GM19023 (cell line): ENCODE data around the gene GOLT1A.
"Not testable (repeated sequence)": the region's sequence is repeated elsewhere in the genome, so short reads cannot be mapped to it uniquely, and the experiment has no call there.

Source experiments
- ATAC-seq: cut with Tn5 transposase; IDR thresholded peaks from one replicate; pipeline ENCODE4 v1.9.1; 2021; ENCODE audit warnings: mild to moderate bottlenecking, moderate library complexity; ENCODE audit not compliant: unreplicated experiment

Gene GOLT1A

DNA sequence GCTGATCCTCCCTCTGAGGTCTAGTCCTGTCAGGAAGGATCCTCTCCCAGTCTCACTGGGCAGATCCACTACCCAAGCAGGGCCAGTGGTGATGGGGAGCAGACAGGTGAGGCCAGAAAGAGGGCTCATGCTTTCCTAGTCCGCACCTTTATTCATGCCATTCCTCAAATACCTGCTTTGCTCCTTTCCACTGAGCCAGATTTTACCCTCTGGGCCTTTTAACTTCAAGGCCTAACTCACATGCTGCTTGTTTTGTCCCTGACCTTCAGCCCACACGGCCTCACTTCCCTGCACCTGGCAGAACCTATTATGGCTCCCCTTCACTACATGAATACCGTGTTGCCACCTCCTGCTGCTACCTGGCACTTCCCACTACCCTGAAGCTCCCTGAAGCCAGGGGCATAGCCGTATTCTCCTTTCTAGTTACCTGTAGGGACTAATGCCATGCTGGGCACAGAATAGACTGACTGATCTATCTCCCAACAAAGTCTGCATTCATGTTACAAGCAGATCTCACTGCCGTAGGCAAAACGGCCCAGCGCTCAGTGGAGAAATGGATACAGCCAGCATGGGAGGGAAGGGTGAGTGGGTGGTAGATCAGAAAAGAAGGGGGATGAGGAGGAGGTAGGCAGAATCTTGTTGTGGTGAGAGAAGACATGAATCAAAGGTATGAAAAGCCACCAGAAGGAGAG lies 36.1 kb upstream of the GOLT1A start:
- no peak for ATAC-seq

DNA sequence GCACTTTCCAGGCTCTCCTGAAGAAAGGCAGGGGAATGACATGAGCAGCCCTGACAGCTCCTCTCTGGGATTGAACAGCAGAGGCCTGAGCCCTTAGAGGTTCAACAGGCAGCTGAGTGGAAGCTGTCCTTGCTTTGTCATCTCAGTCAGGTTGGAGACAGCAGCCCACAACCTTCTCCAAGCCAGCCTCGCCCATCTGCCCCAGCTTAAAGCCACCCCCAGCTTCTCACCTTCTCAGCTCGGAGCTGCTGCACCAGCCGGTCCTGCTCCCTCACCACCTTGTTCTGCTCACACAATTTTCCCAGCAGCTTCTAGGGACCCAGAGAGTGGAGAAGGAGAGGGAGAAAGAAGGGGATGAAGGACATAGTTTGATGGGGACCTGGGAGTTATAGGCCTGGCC lies 35.2 kb upstream of the GOLT1A start:
- ATAC-seq: no peak

DNA sequence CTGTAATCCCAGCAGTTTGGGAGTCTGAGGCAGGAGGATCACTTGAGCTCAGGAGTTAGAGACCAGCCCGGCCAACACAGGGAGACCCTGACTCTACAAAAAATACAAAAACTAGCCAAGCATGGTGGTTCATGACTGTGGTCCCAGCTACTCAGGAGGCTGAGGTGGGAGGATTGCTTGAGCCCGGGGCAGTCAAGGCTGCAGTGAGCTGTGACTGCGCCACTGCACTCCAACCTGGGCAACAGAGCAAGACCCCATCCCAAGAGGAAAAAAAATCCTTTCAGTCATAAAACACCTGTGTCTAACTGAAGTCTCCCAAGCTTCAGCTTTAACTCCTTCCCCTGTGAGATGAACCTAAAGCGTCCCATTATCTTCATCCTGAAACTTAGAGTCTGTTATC lies 33.1 kb upstream of the GOLT1A start:
- no peak for ATAC-seq

DNA sequence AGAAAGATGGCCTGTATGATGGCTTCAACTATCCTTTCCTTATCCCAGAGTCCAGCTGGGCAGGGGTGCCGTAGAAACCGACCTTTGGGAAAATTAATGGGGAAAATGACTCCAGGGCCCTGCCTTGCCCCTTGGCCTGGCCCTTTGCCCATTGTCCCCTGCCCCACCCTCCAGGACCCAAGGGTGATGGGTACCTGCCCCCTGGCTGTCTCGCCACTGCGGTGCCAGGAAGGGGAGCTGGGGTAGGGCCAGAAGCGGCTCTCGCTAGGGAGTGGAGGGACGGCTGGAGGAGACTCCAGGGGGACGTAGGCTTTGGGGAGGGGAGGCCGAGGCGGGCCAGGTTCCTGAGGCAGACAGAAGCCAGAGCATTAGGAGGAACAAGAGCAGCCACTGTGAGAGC lies 29.1 kb upstream of the GOLT1A start:
- no peak for ATAC-seq

DNA sequence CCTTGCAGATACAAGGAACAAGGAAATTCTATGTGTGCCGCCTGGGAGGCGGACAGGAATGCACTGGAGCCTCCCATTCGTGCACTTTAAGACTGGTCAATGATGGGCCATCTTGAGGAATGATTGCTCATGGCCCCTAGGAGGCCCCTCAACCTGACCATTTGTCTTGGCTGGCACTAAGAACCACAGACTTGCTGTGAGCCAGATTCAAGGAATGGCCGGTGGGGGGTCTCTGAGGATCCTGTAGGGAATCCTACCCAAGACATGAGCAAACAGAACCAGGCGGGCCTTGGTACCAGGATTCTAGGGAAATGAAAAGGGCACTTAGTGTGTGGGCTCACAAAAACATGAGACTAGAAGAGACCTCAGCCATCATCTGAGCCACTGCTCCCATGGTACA lies 28.1 kb upstream of the GOLT1A start:
- ATAC-seq: no peak

DNA sequence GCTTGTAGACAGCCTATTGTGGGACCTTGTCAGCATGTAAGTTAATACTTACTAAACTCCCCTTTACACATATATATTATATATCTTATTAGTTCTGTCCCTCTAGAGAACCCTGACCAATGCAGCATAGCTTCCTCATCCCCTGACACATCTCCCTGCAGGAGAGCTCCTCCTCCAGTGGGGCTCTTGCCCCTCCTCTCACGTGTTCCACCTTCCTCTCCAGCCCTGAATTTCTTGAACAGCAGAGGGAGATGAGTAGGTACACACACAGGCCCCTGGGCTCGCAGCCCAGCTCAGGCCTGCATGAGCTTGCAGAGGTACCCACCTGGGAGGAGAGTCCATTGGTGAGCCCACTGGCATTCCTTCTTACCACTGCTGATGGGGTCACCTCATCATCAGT lies 27.3 kb upstream of the GOLT1A start:
- no peak for ATAC-seq

DNA sequence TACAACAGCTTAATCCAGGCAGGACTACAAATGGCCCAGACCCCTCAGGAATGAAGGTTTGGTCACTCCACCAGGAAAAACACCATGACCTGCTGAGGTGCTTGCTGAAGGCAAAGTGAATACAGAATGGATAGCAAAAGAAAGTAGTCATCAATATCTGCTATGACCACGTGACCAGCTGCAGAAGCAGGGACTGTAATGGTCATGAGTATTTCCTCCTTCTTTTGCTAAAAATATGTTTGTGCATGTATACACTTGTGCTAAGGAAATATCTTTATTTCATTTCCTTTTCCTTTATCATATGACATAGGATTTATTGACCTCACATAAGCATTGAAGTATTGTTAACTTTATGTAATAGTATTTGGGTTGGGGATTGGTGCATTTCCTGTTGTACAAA lies 26.4 kb upstream of the GOLT1A start:
- no peak for ATAC-seq

DNA sequence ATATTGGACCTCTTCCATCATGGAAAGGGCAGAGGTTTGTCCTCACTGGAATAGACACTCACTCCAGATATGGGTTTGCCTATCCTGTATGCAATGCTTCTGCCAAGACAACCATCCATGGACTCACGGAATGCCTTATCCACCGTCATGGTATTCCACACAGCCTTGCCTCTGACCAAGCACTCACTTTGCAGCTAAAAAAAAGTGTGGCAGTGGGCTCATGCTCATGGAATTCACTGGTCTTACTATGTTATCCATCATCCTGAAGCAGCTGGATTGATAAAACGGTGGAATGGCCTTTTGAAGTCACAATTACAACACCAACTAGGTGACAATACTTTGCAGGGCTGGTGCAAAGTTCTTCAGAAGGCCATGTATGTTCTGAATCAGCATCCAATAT lies 25.6 kb upstream of the GOLT1A start:
- ATAC-seq: not testable (repeated sequence)

DNA sequence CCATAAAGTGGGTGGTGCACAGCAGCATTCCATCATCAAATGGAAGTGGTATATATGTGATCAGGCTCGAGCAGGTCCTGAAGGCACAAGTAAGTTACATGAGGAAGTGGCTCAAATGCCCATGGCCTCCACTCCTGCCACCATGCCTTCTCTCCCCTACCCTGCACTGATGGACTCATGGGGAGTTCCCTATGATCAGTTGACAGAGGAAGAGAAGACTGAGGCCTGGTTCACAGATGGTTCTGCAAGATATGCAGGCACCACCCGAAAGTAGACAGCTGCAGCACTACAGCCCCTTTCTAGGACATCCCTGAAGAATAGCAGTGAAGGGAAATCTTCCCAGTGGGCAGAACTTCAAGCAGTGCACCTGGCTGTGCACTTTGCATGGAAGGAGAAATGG lies 24.7 kb upstream of the GOLT1A start:
- ATAC-seq: not testable (repeated sequence)

DNA sequence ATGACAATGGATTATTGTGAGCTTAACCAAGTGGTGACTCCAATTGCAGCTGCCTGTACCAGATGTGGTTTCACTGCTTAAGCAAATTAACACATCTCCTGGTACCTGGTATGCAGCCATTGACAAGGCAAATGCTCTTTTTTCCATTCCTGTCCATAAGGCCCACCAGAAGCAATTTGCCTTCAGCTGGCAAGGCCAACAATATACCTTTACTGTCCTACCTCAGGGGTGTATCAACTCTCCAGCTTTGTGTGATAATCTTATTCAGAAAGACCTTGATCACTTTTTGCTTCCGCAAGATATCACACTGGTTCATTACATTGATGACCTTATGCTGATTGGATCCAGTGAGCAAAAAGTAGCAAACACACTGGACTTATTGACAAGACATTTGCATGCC lies 23.7 kb upstream of the GOLT1A start:
- not testable (repeated sequence) for ATAC-seq

DNA sequence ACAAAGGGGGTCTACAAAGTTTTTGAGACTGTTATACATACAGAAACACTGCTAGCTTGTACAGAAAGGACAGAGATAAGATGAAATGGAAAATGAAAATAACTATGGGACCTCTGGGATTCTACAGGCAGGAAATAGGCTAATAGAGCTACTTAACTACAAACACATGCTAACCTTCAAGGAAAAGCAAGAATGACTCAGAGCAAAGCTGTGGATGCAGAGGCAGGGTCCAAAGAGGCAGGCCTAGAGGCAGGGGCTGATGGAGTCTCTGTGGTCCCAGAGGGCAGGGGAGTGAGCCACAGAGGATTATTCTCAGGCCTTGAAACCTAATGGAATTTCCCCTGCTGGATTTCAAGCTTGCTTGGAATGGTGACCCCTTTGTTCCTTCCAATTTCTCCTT lies 18.7 kb upstream of the GOLT1A start:
- ATAC-seq: no peak

DNA sequence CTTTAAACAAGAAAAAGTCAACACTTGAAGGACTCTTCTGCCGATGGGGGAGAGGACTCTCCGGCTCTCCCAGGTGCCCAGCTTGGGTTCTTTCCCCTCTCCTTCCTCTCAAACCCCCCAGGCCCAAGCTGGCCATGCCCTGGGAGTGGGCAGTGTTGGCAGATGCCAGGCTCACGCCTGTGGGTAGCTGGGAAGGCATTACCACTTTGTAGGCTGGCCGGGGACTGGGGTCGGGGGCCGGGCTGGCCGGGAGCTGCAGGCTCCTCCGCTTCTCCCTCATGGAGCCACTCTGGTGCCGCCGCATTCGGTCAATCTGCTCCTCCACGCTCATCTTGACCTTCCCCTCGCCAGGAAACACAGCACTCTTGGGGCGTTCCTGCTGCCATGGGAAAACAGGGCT lies 16.4 kb upstream of the GOLT1A start:
- no peak for ATAC-seq

DNA sequence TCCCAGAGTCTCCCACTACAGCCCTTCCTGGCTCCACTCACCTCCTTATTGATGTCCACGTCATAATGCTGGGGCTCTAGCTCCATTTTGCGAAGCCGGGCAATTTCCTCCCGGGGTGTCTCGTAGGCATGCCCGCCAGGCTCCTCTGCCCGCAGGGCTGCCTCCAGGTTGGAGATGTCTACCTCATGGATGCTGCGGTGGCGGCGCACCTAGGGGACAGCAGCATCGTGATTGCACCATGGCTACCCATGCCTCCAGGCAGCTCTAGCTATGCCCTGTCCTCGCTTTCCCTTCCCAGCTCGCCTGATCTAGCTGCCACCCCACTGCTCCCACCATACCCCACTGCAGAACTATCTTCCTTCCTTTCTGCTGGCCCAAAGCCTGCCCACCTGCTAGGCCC lies 15.1 kb upstream of the GOLT1A start:
- no peak for ATAC-seq

DNA sequence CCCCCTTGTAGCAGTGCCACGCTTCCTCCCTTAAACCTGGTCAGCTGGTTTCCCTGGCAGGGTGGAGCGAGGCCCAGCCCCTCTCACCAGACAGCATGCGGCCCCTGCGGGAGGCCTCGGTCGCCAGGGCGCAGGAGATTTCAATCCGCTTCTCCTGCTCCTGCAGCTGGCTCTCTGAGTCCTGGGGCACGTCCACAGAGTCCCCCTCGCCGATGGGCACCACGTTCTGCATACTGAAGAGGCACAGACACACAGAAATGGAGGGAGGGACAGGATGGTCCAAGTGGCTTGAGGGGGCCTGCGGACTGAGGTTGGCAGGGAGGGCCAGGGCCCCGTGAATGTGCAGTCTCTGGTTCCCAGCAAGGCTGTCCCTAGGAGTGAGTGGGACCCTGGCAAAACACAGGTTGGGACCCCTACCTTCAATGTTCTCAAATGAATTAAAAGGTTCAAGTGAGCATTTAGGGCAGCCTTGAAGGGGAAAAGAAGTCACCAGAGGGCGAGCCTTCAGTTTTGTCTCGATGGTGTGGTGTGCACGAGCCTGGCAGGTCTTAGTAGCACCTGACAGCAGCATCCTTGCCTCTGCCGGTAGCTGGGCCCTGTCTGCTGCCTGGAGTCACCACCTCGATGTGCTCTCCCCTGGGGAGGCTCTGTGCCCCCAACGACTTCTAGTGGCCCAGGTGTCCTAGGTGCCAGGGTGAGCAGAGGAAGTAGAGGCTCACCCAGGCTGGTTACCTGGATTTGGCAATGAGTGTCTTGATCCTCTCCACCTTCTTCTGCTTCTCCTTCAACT lies 14.4 kb upstream of the GOLT1A start:
- no peak for ATAC-seq

DNA sequence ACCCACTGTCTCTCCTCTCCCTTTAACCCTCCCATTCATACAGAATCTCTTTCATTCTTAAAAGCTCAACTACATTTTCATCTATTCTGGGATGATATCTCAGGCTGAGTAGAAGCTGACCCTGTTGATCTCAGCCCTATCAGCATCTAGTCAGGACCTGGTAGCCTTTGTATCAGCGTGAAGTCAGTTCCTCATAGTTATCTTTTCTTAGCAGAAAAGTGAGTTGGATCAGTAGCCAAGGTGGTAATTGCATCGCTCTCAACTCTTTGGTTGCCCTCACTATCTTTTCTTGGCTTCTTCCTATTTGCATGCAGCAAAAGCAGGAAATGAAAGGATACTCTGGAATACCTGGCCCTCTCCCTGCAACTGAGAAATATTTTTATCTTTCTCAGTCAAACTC lies 13.6 kb upstream of the GOLT1A start:
- no peak for ATAC-seq

DNA sequence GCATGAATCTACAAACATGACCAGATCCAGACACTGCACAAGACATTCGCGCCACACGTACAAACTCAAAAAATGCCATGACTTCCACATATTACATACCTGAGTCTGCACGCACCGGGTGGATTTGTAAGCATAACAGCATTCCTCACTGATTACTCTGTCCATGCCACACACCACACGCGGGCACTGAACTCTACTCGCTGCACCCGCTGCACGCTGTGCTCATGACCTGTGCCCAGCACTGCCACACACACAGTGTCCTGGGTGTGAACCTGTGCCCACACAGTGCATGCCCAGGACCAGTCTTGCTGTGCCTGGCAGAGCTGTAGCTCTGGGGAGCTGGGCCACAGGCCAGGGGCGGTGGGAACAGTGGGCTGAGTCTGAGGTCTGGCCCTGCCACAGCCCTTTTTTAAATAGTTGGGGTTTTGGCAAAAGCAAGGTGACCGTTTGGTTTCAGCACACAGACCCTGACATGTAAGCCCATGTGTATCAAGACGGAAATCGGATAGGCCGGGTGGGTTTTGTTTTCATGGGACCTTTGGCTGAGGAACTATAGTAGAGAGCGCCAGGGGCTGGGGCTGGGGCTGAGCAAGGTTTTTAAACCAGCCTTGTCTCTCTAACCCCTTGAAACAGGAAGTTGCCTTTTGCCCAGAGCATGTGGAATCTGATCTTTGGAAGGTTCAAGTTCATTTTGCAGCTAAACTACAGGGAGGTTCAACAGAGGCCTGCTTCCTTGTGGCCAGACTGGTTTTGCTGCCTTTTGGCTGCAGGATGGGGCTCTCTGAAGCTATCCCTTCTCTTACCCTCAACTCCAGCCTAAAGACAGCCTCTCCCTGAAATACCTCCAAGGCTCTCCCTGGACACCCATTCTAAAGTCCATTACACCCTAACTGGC lies 12.3 kb upstream of the GOLT1A start:
- ATAC-seq: no peak

DNA sequence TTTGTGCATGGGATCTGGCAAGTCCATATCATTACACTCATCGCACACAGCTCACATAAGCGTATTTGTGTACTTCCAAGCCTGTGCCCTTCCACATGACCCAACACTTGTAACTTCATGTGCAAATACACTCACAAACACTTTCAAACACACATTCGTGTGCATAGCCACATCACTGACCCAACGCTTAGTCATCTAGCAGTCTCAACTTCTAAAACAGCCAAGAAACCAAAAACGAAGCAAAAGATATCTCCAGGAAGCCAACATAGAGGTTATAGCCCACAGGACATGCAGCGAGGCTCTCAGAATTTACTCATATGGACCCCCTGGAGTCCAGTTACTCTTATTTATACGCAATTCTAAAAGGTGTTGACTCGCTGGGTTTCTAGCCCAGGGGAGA lies 10.9 kb upstream of the GOLT1A start:
- no peak for ATAC-seq

DNA sequence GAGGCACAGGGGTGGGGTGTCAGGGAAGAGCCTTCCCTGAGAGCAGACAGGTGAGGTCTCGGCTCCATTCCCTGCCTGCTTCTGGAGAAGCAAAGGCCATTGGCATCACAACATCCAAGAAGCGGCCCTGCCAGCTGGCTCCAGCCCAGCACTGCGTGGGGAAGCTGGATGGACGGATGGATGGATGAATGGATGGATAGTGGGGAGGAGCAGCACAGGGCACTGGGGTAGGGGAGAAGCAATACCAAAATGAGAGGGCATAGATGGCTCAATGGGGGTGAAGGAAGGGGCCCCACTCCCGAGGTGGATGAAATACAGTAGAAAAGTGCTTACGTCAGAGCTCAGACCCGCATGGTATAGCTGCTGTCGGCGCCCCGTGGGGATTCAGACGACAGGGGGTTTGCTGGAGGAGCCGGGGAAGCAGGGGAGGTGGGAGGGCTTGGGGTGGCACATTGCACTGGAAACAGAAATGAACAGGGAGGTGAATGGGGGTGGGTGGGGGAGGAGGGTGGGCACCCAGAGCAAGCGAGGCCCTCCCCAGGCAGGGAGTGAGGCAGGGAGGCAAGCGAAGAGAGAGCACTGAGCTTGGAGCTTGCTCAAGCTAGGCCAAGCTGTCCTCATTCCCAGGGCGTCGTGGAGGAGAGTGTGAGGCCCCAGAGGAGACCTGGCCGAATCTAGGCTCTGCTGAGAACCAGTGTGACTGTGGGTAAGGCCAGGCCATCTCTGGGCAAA lies 9.5 kb upstream of the GOLT1A start:
- ATAC-seq: no peak

DNA sequence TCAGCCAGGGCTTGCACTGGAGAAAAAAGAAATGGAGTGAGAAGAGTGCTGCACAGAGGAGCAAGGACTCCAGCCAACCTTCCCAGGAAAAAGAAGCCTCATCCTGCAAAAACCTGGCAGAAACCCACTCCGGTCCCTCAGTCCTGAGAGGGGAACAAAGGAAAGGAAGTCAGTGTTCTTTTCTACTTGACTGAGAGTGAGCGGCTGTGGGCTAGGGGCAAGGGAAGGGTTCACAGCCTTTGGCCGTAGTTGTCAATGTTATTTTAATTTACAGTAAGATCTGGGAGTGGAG lies 8.9 kb upstream of the GOLT1A start:
- ATAC-seq: no peak

DNA sequence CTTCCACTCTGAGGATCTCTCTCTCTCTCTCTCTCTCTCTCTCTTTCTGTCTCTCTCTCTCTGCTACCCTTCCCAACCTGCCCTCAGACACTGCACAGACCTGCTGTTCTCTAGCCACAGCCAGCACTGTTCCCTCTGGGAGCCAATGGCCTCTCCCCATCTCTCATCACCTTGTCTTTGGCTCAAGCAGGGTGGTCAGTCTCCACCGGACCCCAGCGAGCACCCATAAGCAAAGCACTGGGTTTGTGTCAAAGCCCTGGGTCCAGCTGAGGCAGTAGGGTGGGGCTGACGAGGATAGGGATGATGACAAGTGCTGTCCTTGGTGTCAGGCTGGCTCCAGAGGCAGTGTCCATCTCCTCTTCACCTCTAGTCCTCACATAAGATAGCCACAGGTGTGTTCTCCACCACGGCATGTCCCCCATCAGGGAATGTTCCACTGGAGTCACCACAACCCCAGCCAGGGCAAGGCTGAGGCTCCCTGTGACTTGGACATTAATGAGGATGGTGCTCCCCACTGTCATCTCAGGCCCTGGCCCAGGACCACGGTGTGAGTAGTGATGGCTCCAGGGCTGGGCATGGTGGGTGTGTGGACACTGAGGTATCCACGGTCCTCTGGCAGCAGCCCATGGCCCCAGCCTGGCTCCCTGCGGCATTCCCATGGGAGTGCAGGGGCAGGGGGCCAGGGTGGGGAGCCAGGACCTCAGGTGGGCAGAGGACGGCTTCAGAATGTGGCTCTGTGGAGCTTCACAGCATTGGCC lies 8.4 kb upstream of the GOLT1A start:
- no peak for ATAC-seq

DNA sequence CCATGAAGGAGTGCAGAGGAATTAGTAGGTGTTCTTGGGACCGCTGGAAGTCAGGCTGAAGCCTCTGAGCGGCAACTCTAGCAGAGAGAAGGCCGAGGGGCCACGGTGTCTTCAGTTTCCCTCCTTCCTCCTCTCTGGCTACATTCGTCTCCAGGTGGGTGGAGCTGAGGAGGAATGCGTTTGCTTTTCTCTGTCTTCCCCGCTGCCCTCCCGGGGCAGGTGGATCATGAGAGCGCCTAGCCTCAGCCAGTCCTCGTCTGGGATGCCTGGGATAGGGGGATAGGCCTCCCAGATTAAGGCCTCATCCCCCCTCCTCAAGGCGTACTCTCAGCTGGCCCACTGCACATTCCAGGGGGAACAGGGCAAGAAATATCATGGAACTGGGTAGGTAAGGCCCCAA lies 7.5 kb upstream of the GOLT1A start:
- ATAC-seq: no peak
